ENCODE data around the gene OR5A1.
"Not testable (repeated sequence)": the region's sequence is repeated elsewhere in the genome, so short reads cannot be mapped to it uniquely, and the experiment has no call there.

OR5A1 gene

DNA sequence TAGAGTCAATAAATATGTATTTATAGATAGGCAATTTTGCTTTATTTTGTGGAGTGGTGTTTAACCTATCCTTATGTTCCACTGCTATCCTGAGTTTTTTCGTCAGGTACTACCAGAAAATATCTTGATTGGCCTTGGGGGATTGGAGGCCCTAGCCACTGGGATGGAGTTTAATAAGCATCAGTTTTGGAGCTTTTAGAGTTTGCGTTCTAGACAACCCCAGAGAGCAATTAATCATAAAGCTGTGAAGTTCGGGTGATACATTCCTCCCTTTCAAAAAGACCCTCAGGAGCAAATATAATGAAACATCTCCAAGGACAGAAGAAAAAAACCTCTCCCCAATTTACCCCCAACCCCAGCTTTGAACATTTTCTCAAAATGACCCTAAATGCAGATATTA, at the start of gene OR5A1:
TSS of gene OR5A1 (plus strand) at position 301 of the 400 bp plus-strand sequence. CDS start 6,700 bp downstream, outside the sequence.
- no peak for DNase-seq

DNA sequence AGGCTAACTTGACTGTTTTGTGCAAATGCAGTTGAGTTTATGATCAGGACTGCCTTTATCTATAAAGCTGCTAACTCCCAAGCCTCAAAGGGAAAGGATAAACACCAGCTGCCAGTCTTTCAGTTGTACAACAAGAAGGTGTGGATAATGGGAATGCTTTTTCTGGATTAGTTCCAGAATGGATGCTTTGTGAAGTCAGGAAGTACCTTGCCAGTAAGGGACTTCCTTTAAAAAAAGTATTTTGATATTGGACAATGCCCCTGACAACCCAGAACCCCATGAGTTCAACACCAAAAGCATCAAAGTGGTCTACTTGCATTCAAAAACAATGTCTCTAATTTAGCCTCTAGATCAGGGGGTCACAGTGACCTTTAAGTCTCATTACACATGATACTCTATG, 42.1 kb upstream of the OR5A1 start:
- no peak for DNase-seq

DNA sequence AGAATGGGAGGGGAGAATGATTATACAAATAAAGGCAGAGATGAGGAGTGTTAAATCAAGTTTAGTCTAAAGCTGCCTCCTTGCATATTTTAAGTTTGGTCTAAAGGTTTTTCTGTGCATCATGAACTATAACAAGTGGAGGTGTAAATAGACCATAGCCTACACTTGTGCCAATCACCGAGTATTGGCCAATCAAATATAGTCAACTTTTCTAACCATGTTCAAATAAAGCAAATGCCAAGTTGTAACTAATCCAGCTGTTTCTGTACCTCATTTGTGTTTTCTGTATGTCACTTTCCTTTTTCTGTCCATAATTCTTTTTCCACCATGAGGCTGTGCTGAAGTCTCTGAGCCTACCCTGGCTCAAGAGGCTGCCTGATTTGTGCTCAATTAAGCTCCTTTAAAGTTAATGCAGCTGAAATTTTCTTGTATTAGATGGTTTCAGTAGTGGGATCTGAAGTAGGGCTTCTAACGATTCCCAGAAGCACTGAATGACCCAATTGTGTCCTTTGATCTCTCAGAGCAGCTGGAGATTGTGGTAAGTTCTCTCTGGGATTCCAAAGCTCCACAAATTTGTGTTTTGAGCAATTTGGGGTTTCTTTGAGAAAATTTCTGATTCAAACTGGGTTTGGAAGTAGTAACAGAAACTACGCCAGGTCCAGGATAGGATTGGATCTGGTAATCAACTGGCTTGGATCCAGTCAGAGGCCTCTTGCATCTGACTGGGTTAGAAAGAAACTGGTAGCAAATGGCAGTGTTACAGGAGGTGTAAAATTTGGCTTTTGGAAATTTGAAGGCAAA, 35.6 kb upstream of the OR5A1 start:
- DNase-seq: no peak

DNA sequence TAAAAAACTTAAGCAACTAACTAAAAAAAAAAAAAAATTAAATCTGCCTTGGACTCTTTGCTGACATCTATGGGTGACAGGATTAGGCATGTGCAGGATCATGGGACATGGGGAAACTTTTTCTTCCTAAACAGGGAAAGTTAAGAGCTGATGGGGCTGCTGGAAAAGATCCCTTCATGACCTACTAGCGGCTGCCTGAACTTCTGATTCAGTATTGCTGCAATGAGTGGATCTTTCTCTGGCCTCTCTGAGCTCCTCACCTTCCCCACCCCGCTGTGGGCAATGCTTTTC, 35.1 kb upstream of the OR5A1 start:
- DNase-seq: no peak

DNA sequence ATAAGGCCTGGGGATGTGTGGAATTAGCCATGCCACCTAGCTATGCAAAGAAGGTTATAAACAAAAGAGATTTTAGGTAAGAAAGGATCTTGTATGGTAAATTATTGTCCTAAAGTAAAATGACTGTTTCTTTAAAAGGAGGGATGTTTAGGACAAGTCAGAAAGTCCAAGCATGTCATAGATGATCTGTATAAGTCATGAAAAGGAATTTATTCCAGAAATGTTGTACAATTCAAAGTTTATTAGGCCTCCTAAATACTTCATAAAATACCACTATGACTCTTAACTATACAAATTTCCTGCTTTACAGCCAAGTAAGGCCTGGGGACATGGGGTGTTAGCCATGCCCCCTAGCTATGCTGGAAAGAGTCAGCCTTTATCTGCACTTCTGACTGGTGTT, 32.7 kb upstream of the OR5A1 start:
- no peak for DNase-seq

DNA sequence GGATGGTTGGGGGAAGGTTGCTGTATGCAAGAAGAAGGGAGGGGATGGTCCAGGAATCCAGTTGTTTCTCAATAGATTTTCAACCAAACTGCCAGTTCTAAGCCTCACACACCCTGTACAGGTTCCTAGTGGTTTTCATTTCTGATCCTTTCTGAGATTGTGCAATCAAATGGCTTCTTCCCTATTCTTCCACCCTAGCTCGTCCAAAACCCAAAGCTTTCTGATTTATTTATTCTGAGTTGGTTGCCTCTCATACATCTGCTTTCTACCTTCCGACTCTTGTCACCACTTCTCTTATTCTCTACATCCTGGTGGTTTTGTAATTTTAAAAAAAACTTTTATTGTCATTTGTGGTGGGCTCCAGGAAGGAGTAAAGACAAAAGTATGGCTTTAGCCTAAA, 22.6 kb upstream of the OR5A1 start:
- DNase-seq: no peak

DNA sequence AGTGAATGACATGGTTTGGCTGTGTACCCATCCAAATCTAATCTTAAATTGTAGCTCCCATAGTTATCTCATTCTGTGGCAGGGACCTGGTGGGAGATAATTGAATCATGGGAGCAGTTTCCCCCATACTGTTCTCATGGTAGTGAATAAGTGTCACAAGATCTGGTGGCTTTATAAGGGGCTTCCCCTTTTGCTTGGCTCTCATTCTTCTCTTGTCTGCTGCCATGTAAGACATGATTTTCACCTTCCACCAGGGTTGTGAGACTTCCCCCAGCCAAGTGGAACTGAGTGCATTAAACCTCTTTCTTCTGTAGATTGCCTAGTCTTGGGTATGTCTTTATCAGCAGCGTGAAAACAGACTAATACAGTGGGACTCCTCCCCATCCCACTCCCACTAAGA, 21.2 kb upstream of the OR5A1 start:
- no peak for DNase-seq

DNA sequence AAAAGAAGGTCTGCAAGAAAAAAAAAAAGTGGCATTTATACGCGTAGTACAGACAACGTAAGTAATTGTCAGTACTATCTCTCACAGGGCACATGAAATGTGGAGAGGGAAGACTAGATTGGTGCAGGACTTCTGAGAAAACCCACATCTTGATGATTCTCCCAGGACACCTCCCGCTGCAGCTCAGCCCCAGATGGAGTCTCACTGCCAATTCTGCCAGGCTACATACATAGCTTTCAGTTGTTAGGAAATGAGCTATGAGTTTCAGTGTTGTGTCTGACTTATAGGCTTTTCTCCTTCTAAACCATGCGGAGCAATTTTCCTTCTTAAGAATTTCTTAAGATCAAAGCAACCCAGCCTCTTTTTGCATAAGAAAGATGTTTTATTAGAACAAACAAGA, 19.7 kb upstream of the OR5A1 start:
- no peak for DNase-seq

DNA sequence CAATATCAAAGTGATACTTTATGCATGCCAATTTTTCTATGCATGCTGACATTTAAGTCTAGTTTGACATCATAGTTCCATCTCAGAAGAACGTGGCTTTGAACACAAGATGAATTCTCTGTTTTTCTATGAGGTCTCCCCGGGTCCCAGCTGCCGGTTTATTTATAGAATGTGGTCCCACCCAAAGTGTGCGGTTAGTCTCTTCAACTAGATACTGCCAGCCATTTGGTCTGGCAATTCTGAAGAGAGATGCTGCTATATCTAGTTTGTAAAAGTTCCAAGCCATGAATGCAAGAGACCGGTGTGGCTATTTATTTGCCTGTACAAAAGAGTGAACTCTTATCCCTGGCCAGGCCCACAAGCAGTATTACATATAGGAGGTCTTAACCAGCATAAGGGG, 19.2 kb upstream of the OR5A1 start:
- DNase-seq: no peak

DNA sequence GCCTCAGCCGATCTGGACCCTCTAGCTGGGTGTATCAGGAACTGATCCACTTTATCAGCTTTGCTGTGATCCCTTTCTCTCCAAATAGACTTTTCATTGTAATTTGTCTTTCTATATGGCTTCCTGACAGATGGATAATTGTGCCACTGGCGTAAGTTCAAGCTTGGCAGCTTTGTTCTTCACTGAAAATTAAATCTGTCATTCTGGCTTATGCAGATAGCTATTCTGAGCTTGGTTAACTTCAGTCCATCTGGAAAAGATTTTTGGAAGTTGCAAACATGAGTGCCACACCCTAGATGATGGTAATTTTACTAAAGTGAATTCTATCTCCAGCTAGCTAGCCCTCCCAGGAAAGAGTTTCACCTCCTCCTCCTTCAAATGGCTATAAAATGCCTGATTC, 18.1 kb upstream of the OR5A1 start:
- no peak for DNase-seq

DNA sequence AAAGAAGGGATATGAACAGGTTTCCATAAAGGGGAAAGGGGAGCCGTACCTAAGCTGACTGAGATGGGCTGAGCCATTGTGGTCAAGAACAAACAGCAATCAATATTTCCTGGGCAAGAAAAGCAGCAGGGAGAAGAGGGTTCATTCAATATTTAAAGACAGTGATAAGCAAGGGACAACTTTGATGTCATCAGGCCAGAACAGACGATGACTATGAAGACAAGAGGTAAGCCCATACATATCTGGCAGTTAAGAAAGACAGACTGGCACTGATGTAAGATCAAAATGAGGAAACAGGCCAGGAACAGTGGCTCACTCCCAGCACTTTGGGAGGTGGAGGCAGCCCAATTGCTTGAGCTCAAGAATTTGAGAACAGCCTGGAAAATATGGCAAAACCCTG, 12.4 kb upstream of the OR5A1 start:
- DNase-seq: no peak

DNA sequence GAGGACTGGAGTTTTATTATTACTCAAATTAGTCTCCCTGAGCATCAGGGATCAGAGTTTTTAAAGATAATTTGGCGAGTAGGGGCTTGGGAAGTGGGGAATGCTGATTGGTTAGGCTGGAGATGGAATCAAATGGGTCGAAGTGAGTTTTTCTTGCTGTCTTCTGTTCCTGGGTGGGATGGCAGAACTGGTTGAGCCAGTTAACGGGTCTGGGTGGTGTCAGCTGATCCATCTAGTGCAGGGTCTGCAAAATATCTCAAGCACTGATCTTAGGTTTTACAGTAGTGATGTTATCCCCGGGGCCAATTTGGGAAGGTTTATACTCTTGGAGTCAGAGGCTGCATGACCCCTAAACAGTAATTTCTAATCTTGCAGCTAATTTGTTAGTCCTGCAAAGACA, 11.1 kb upstream of the OR5A1 start:
- DNase-seq: no peak

DNA sequence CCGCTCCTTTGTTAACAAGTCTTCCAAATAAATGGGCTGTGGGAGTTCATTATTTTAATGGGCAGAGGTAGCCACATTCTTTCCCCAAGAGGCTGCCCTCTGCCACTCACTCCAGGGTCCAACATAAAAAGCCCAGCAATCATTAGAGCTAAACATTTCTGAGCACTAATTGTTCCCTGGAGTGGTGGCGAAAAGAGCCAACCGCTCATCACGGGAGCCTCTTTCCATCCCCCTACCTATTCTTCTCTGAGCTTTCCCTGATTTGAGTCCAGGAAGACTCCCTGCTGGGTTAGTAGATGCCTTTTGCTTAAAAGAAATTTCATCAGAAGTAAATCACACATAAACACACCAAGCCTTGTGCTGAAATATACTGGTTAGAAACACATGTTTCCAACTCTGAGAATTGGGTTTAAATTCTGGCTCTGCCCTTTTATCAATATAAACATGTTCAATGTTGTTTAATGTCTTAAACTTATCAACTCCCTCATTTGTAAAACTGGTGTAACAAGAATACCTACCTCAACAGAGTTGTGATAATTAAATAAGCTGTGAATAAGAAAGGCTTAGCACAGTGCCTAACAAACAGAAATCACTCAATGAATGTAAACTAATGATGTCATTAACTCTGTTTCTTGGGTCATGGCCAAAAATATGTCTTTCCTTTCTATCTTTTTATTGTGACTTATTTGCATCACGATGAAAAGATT, 9.8 kb upstream of the OR5A1 start, which contains the start of gene OR5A2:
TSS of gene OR5A2 (minus strand) at position 53 of the 707 bp plus-strand sequence. CDS start 3,460 bp downstream, outside the sequence.
- DNase-seq: no peak

DNA sequence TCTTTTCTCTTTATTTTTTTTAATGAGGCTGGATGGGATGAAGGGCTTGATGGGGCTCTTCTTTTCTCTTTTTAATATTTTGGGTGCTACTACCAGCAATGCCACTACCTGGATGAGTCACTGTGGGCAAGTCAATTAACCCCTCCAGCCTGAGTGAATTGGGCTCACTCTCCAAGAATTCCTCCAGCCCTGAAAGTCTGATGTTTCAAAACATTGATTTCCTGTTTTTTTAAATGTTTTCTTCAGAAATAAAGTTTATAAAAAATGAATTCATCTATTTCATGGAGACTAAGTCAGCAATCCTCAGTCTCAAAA, 9.2 kb upstream of the OR5A1 start:
- no peak for DNase-seq

DNA sequence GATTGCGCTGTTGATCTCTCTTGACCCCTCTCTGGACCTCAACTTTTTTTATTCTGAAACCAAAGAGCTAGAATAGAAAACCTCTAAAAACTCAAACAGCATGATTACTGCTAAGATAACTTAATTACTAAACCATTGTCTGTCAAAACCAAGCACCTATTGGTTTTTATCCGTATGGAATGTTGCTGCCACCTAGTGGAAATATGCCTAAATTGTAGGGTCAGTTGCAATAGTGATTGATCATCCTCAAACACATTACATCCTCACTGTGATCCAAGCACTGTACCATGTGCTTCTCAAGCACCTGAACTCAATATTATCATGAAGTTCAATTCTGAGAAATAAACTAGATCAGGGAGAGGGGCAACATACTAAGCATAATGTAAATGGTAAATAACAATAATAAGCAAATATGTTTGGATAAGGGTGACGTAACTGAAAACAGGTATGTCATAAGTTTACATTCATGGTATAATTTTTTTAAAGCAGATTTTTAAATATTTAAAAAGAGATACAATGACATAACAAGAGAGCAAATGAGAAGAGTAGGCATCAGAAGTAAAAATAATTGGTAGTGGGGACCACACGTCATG, 6.2 kb upstream of the OR5A1 start:
- DNase-seq: peak; percentile 66

DNA sequence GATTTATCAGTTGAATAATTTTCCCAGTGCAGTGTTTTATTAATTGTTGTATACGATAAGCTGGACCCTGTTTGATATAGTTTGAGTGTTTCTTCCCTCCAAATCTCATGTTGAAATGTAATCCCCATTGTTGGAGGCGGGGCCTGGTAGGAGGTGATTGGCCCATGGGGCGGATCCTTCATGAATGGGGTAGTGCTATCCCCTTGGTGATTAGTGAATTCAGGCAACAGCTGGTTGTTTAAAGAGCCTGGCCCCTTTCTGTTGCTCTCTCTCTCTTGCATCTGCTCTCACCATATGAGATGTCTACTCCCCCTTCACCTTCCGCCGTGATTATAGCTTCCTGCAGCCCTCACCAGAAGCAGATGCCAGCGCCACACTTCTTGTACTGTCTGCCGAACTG, 1.5 kb downstream of the OR5A1 start:
- DNase-seq: no peak

DNA sequence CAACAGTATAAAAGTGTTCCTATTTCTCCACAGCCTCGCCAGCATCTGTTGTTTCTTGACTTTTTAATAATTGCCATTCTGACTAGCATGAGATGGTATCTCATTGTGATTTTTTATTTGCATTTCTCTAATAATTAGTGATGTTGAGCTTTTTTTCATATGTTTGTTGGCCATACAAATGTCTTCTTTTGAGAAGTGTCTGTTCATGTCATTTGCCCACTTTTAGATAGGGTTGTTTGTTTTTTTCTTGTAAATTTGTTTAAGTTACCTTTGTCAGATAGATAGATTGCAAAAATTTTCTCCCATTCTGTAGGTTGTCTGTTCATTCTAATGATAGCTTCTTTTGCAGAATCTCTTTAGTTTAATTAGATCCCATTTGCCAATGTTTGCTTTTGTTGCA, 9.4 kb downstream of the OR5A1 start:
- DNase-seq: not testable (repeated sequence)

DNA sequence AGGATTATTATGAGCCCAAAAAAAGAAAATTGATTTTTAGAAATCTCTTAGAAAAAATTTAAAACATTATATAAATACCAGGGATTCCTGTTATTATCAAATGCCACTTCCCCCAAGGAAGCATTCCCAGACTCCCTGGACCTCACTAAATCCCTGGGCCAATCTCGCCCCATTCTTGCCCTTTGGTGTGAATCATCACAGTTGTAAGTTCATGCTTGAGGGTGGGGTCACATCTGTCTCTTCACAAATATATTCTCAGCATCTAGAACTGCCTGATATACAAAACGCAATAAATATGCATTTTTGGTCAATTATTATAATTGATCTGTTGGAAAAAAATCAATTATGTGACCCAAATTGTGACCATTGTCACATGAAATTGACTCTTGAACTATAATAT, 12.2 kb downstream of the OR5A1 start:
- no peak for DNase-seq

DNA sequence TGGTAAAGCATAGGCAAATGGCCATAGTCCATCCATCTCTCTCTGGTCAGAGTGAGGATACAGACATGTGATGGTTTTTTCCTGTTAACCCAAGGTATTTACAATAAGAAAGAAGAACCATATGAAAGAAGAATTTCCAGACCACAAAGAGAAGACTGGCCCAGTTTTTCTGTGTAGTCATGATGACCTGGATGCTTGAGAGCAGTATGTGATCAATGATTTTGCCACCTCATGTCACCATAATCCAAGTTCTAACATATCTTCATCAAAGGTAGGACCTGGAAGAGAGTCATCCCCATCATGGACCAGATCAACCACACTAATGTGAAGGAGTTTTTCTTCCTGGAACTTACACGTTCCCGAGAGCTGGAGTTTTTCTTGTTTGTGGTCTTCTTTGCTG, 20.4 kb downstream of the OR5A1 start, which contains the start of gene OR4D6:
TSS of gene OR4D6 (plus strand) at position 301 of the 400 bp plus-strand sequence. CDS start at position 301, 0 bp downstream.
- no peak for DNase-seq

DNA sequence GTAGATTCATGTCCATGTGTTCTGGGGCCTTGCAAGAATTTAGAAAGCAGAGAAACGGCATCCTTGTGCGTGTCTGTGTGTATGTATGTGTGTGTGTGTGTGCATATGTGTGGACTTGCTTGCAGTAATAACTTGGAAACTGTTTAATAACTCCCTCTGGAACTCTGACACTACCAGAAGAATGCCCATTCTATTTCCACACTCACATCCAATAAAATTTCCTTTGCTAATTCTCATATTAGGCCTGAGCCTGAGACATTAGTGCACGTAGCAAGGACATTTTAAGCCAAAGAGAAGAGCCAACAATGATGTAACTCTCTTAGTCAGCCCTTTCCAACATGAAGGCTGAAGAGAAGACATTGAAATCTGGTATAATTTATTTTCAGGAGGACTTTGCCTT, 23.6 kb downstream of the OR5A1 start:
- DNase-seq: no peak

DNA sequence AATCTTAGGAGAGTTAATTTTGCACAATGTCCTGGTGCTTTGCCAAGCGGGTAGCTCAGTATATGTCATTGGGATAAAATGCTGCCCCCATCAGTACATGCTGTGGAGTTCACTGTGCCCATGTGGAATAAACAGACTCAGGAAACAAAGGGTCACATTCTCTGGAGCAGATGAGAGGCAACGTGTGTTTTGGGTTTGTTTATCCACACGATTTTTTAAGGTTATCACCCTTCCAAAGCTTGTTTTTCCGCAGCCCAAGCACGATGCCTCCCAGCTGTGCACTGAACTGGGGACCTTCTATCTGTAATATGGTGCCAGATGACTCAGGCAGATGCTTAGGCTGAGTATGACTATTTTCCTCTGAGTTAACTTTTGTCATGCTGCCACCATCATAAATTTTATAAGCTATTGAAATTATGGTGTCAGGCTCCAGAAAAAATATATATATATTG, 26.9 kb downstream of the OR5A1 start:
- no peak for DNase-seq

DNA sequence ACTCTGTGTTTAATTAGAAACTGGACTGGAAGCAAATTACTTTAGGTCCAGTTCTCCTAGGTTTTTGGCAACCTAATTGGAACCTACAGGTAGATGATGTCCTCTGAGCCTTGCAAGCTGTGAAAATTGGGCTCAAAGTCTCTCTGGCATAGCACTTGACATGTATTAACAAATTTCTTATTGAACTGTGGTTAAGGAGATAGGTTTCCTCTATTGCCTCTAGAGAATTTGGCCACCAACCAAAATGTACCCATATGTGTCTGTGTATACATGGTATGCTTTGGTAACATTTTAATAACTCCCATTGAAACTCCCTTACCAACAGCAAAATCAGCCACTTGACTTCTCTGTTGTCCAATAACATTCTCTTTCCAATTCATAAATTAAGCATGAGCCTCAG, 36.7 kb downstream of the OR5A1 start, which contains the start of gene OR4D10:
TSS of gene OR4D10 (plus strand) at position 301 of the 400 bp plus-strand sequence. CDS start 4,115 bp downstream, outside the sequence.
- DNase-seq: no peak

DNA sequence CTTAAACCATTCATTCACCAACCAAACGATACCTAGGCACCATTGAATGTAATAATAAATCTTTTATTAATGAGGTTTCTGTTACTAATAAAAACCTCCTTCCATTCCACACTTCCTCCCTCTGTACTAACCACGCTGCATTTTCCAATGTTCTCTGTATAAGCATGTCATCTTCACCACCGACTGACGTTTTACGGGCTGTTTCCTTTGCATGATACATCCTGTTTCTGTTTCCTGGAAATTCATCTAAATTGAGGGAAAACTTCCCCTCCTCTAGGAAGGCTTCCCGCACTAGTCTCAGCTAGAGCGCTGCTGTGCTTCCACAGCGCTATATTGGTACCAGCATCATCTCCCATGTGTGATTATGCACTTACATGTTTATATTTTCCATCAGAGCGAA, 38.9 kb downstream of the OR5A1 start:
- no peak for DNase-seq

DNA sequence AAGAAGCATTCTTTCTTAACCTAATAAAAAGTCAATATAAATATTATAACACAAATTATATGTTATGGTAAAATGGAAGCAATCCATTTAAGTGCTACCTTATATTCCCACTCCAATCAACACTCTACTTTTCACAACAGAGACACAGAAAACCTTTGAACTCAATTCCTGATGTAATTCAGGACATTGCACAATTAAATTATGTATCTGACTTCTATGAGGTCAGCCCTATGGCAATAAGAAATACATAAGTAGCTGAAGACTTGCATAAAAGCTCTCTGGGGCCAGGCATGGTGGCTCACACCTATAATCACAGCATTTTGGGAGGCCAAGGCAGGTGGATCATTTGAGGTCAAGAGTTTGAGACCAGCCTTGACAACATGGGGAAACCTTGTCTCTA, 43.6 kb downstream of the OR5A1 start:
- no peak for DNase-seq
